ENCODE results near the gene UBAC2.

DNA sequence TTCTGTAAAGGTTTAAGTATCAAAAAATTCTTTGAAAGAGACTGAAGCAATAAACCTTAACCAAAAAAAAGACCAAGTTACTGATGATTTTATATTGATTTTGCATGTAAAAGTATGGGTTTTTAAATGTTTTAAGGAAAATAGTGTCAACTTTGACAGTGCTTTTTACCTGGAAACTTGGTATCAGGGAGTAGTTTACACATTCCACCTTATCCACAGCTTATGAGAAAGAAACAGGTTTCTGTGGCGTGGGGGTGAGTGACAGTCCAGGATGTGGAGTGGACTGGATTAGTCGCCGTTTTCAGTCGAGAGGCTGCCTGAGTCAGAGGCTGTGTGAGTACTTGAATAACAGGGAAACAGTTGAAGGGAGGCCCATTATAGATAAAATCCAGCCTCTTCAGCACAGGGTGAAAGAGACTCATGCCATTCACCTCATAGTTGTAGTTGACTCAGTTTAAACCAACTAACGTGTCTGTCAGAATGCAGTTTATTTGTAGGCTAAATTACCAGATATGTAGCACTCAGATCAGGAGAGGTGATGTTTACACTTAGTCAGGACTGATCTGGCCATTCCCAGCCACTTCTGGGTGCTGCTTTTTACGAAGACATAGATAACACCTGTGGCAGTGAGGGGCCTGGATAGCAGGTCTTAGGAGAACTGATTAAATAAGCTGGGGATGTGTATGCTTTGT is 107.1 kb downstream of the UBAC2 start:
- TF ChIP-seq POLR2AphosphoS5 (IDR thresholded peaks at IDR 0.05): no peak
- TF ChIP-seq, protein P1, sequence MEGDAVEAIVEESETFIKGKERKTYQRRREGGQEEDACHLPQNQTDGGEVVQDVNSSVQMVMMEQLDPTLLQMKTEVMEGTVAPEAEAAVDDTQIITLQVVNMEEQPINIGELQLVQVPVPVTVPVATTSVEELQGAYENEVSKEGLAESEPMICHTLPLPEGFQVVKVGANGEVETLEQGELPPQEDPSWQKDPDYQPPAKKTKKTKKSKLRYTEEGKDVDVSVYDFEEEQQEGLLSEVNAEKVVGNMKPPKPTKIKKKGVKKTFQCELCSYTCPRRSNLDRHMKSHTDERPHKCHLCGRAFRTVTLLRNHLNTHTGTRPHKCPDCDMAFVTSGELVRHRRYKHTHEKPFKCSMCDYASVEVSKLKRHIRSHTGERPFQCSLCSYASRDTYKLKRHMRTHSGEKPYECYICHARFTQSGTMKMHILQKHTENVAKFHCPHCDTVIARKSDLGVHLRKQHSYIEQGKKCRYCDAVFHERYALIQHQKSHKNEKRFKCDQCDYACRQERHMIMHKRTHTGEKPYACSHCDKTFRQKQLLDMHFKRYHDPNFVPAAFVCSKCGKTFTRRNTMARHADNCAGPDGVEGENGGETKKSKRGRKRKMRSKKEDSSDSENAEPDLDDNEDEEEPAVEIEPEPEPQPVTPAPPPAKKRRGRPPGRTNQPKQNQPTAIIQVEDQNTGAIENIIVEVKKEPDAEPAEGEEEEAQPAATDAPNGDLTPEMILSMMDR (IDR thresholded peaks at IDR 0.05): no peak
- TF ChIP-seq POLR2A (IDR thresholded peaks at IDR 0.05): no peak
- TF ChIP-seq EP300 (IDR thresholded peaks at IDR 0.05): no peak

All from sigmoid colon (tissue), 4 donors.